HepG2 (cell line): Measurements from ENCODE around the gene STAP2. TPM values are rescaled to one million over a fixed set of nuclear protein-coding genes. Genes with fewer than 3 reads are reported as not detected.

ENCODE experiments used
- ATAC-seq: fragments of 200-7000 bp; cut with Tn5 transposase; 3 replicates; pipeline ENCODE4 v1.9.1; 2020; ENCODE audit warnings: mild to moderate bottlenecking, moderate library complexity
- BruUV-seq: library from RNA; stranded (reverse); fragments of 400-500 nt; replicated peaks from 2 replicates; lab custom pipeline; 2021; lab: Mats Ljungman, UMichigan
- CTCF ChIA-PET: fragments of 300-600 bp; formaldehyde crosslinking; extraction: SDS; loops from one replicate; lab custom pipeline; 2021; ENCODE audit warnings: low total read pairs, inconsistent platforms, low intra/inter-chr PET ratio; lab: Yijun Ruan, JAX
- POLR2A ChIA-PET: fragments of 350-600 bp; sonication (Branson Sonifier 250); formaldehyde crosslinking; loops from one replicate; lab custom pipeline; 2020; ENCODE audit warnings: antibody characterized with exemption, inconsistent platforms; lab: Yijun Ruan, JAX
- DNase-seq: peaks from one replicate; pipeline ENCODE4 v3.0.0-alpha.2; 2015; ENCODE audit warnings: low spot score
- FAIRE-seq: peaks from 3 replicates; lab custom pipeline; 2011; peaks lifted over from hg19 to GRCh38; lab: Jason Lieb, UNC
- H2AFZ ChIP-seq: one replicate; pipeline ENCODE4 v1.6.1; 2011; ENCODE audit warnings: low read length, inconsistent platforms
- H3K27ac ChIP-seq: fragments of 300-600 bp; 3 replicates; pipeline ENCODE4 v1.8.0; 2011; ENCODE audit warnings: mixed run types, mild to moderate bottlenecking, mixed read lengths, low read length, inconsistent platforms; ENCODE audit not compliant: insufficient read depth; ENCODE audit errors: extremely low read length
- H3K27me3 ChIP-seq, 2 experiments: fragments of 200-600 bp in 1 of 2; 2 replicates in 1 of 2; 3 replicates in 1 of 2; pipeline versions ENCODE4 v1.6.0 to v1.8.0; 2011; ENCODE audit warnings: low read length in 2 of 2, mild to moderate bottlenecking in 2 of 2, moderate library complexity in 2 of 2, inconsistent platforms in 1 of 2; ENCODE audit not compliant: insufficient read depth in 2 of 2, control insufficient read depth in 1 of 2
- H3K36me3 ChIP-seq, 2 experiments: fragments of 200-600 bp in 1 of 2; replicated peaks in 1 of 2; 2 replicates in 1 of 2; 3 replicates in 1 of 2; pipeline versions ENCODE4 v1.5.1 to v1.8.0; 2011; ENCODE audit warnings: low read length in 2 of 2, inconsistent platforms in 1 of 2; ENCODE audit not compliant: insufficient read depth in 2 of 2, control insufficient read depth in 1 of 2
- H3K4me1 ChIP-seq: 2 replicates; pipeline ENCODE4 v1.5.1; 2012; ENCODE audit warnings: low read length, inconsistent platforms; ENCODE audit not compliant: insufficient read depth
- H3K4me2 ChIP-seq: 2 replicates; pipeline ENCODE4 v1.6.0; 2011; ENCODE audit warnings: low read depth, low read length, inconsistent platforms
- H3K4me3 ChIP-seq, 3 experiments: fragments of 200-600 bp in 1 of 3; sonication (generic), shearing (Covaris generic) in 1 of 3; replicated peaks in 1 of 3; 2 replicates each; pipeline ENCODE4 v1.5.1; 2011 to 2016; ENCODE audit warnings: low read length in 3 of 3, inconsistent platforms in 2 of 3, low read depth in 2 of 3, mild to moderate bottlenecking in 2 of 3, control low read depth in 1 of 3, mixed read lengths in 1 of 3; ENCODE audit not compliant: insufficient read depth in 1 of 3
- H3K79me2 ChIP-seq: one replicate; pipeline ENCODE4 v1.6.1; 2011; ENCODE audit warnings: low read length, inconsistent platforms; ENCODE audit not compliant: insufficient read depth
- H3K9ac ChIP-seq: 2 replicates; pipeline ENCODE4 v1.6.0; 2011; ENCODE audit warnings: mild to moderate bottlenecking, low read depth, low read length, inconsistent platforms; ENCODE audit not compliant: insufficient read depth
- H3K9me3 ChIP-seq: 2 replicates; pipeline ENCODE4 v1.5.1; 2012; ENCODE audit warnings: mild to moderate bottlenecking, low read length
- H4K20me1 ChIP-seq: 2 replicates; pipeline ENCODE4 v1.6.0; 2011; ENCODE audit warnings: inconsistent platforms, mild to moderate bottlenecking, low read length, moderate library complexity; ENCODE audit not compliant: insufficient read depth
- CCDC6 ChIP-seq: sonication (generic); formaldehyde crosslinking; IDR thresholded peaks from 2 replicates; pipeline ENCODE4 v1.8.1; 2022; ENCODE audit warnings: mild to moderate bottlenecking, missing genetic modification reagents, moderate library complexity
- TOE1 ChIP-seq: sonication (generic); formaldehyde crosslinking; IDR thresholded peaks from 2 replicates; pipeline ENCODE4 v1.4.0; 2020; ENCODE audit warnings: mild to moderate bottlenecking, missing genetic modification reagents
- ZBTB40 ChIP-seq, 2 experiments: fragments of 450-650 bp in 1 of 2; sonication (generic) in 1 of 2; formaldehyde crosslinking in 1 of 2; IDR thresholded peaks; 2 replicates each; pipeline versions ENCODE4 v1.6.1 to v1.8.0; 2016 to 2022; ENCODE audit warnings: antibody characterized with exemption in 1 of 2, mild to moderate bottlenecking in 1 of 2, missing genetic modification reagents in 1 of 2
- ZEB1 ChIP-seq: IDR thresholded peaks from 2 replicates; pipeline ENCODE4 v1.6.1; 2012; ENCODE audit warnings: mild to moderate bottlenecking, low read depth, inconsistent platforms; ENCODE audit not compliant: insufficient replicate concordance
- ZFX ChIP-seq: sonication (generic); formaldehyde crosslinking; IDR thresholded peaks from 2 replicates; pipeline ENCODE4 v1.4.0; 2020; ENCODE audit warnings: mild to moderate bottlenecking, low read depth, missing genetic modification reagents, moderate library complexity
- ZNF354B ChIP-seq: sonication (generic); formaldehyde crosslinking; IDR thresholded peaks from 2 replicates; pipeline ENCODE4 v1.8.0; 2022; ENCODE audit warnings: mild to moderate bottlenecking, missing genetic modification reagents
- ZNF460 ChIP-seq: sonication (generic); formaldehyde crosslinking; IDR thresholded peaks from 2 replicates; pipeline ENCODE4 v1.5.1; 2020; ENCODE audit warnings: missing genetic modification reagents, mild to moderate bottlenecking, borderline replicate concordance
- WGBS: methylation state at CpG from one replicate; pipeline ENCODE4 v1.1.6; 2017; ENCODE audit warnings: low lambda C conversion rate; 5-methylcytosine and 5-hydroxymethylcytosine counted together
- in situ Hi-C: cut with HindIII; loops from 2 replicates; pipeline ENCODE4 v1.10.0; 2017; ENCODE audit warnings: low pct_unique_long_range_greater_than_20kb; ENCODE audit not compliant: extremely low pct_ligation_motif_present
- intact Hi-C: fragments of 100-400 bp; cut with micrococcal nuclease; formaldehyde crosslinking; loops from one replicate; pipeline ENCODE4 v1.10.0; 2022; ENCODE audit not compliant: unreplicated experiment
- polyA plus RNA-seq, 8 experiments: library from polyadenylated mRNA; depleted of rRNA in 3 of 8; stranded (reverse) in 7 of 8; unstranded in 1 of 8; fragments of >200 nt; fragmentation: Illumina TruSeq in 4 of 8; extraction: Trizol in 4 of 8; gene quantifications; 2 replicates each; pipeline versions ENCODE4 v1.2.1 to v1.2.3, GENCODE V29; 2011 to 2016; ENCODE audit warnings: low read depth in 4 of 8, missing spikeins in 1 of 8, mixed read lengths in 1 of 8; ENCODE audit not compliant: insufficient read depth in 1 of 8
- total RNA-seq, 5 experiments: library from RNA; depleted of rRNA; stranded (reverse); fragments of >200 nt; fragmentation: Illumina TruSeq; extraction: Trizol; gene quantifications; 2 replicates each; pipeline ENCODE4 v1.2.3, GENCODE V29; 2016; ENCODE audit warnings: low read depth in 1 of 5
- TF ChIP-seq, protein P1 (sequence below): sonication (generic); formaldehyde crosslinking; conservative IDR thresholded peaks from 2 replicates; pipeline ENCODE4 v1.4.0; 2020; ENCODE audit warnings: missing genetic modification reagents

Gene STAP2
- total and polyA plus RNA-seq, 2 of the 13 experiments (the other 11 are each of a cell fraction or from before 2014, with no cell fraction given) = 39.0 to 43.7 TPM

DNA sequence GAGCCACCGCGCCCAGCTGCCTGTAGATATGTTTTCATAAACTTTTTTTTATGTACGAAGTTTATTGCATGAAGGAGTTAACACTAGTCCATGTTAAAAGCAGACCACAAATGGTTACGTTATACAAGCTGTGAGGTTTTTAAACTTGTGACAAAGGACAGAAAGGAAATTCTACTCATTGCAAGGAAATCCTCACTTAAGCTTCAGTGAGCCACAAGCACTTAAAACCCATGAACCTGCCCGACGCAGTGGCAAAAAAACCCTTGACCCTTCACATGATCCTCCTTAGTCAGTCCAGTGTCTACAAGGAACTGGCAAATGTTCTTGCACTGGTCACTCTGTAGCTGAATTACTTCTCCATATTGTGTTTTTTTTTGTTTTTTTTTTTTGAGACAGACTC lies 8.9 kb upstream of the STAP2 start:
- H4K20me1 ChIP-seq = no peaks in the 10 kb centered on the region
- H3K9me3 ChIP-seq = no peaks in the 10 kb centered on the region
- POLR2A ChIA-PET = interaction anchor here (1.5 kb wide), 1 partner anchor 37 kb away, joined by 4 read pairs; no protein-coding TSS in a partner anchor
- no peak overlapping the region for H3K4me2 ChIP-seq
- H2AFZ ChIP-seq = no peak overlapping the region
- H3K79me2 ChIP-seq = peaks cover 3% of the 10 kb centered on the region
- no TSS peak for BruUV-seq
- no peak overlapping the region for H3K4me3 ChIP-seq
- no peak overlapping the region for H3K27ac ChIP-seq
- H3K27me3 ChIP-seq = no peaks in the 10 kb centered on the region; a peak in 1 of 5 replicates
- no peak overlapping the region for H3K9ac ChIP-seq
- intact Hi-C loops = no loop called here
- in situ Hi-C loops = no loop called here
- peaks cover 20% of the 10 kb centered on the region for H3K4me1 ChIP-seq
- ATAC-seq (no peak), FAIRE-seq (no peak), DNase-seq (no peak)
- H3K36me3 ChIP-seq = 0 out of 5 replicates have a peak, but pooled peaks cover 0 to 2% of the 10 kb centered on the region in 2 experiments
- WGBS = 95% methylated on average over 6 of the region's 6 CpGs
- CTCF ChIA-PET = no interaction called here
- no peak for TF ChIP-seq TOE1 (CRISPR knock-in tag)
- TF ChIP-seq ZEB1 = no peak
- no peak for TF ChIP-seq ZNF354B
- TF ChIP-seq CCDC6 (CRISPR knock-in tag) = no peak
- TF ChIP-seq ZNF460 (CRISPR knock-in tag) = no peak
- TF ChIP-seq ZBTB40 (IDR thresholded peaks at IDR 0.05) = no peak
- no peak for TF ChIP-seq ZBTB40 (CRISPR knock-in tag; IDR thresholded peaks at IDR 0.05)
- TF ChIP-seq, protein P1, sequence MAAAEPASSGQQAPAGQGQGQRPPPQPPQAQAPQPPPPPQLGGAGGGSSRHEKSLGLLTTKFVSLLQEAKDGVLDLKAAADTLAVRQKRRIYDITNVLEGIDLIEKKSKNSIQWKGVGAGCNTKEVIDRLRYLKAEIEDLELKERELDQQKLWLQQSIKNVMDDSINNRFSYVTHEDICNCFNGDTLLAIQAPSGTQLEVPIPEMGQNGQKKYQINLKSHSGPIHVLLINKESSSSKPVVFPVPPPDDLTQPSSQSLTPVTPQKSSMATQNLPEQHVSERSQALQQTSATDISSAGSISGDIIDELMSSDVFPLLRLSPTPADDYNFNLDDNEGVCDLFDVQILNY (CRISPR knock-in tag) = no peak
- TF ChIP-seq ZFX = no peak
